Measurements from ENCODE around the gene LPGAT1.

The LPGAT1 gene

GRCh38 chr1:211813590-211813989, 17.0 kb downstream of the LPGAT1 start:
- Histone ChIP-seq H4K20me1 (peaks cover 0 to 25% (median 9%) of the 10 kb centered on the region in 11 experiments; a peak in 9 of 22 replicates), H3K4me1 (peaks cover 0 to 12% (median 0%) of the 10 kb centered on the region in 10 experiments; a peak in 5 of 20 replicates), H3K9ac (no peak overlapping the region), H3K27ac (no peak overlapping the region), H3K36me3 (peaks cover 58 to 95% (median 77%) of the 10 kb centered on the region in 11 experiments), H3K4me3 (no peak overlapping the region), H3K27me3 (no peaks in the 10 kb centered on the region), H3K4me2 (no peak overlapping the region), H3K9me3 (replicated peaks in 1 of 11) (peaks cover 15 to 26% (median 19%) of the 10 kb centered on the region in 11 experiments)
- no peak for TF ChIP-seq Cebpa-rat (IDR thresholded peaks at IDR 0.05)

- H4K20me1 ChIP-seq, result peaks cover 0 to 25% (median 9%) of the 10 kb centered on the region in 11 experiments; a peak in 9 of 22 replicates
- no peak overlapping the region for H3K9ac ChIP-seq
- H3K27me3 ChIP-seq, result no peaks in the 10 kb centered on the region
- H3K4me1 ChIP-seq, result peaks cover 0 to 12% (median 0%) of the 10 kb centered on the region in 10 experiments; a peak in 5 of 20 replicates
- TF ChIP-seq Cebpa-rat (IDR thresholded peaks at IDR 0.05), result no peak
- no peak overlapping the region for H3K4me2 ChIP-seq
- H3K27ac ChIP-seq, result no peak overlapping the region
- no peak overlapping the region for H3K4me3 ChIP-seq
- H3K9me3 ChIP-seq (replicated peaks in 1 of 11), result peaks cover 15 to 35% (median 23%) of the 10 kb centered on the region in 11 experiments
- peaks cover 60 to 95% (median 77%) of the 10 kb centered on the region in 11 experiments for H3K36me3 ChIP-seq
These were observed 18.0 kb downstream of the LPGAT1 start for GRCh38 chr1:211812584-211812983.

GRCh38 chr1:211811848-211812247, 18.7 kb downstream of the LPGAT1 start:
- no peak for TF ChIP-seq Cebpa-rat (IDR thresholded peaks at IDR 0.05)
- H3K9me3 ChIP-seq (replicated peaks in 1 of 11), result peaks cover 21 to 42% (median 25%) of the 10 kb centered on the region in 11 experiments
- peaks cover 0 to 12% (median 0%) of the 10 kb centered on the region in 10 experiments; a peak in 5 of 20 replicates for H3K4me1 ChIP-seq
- H3K9ac ChIP-seq, result no peak overlapping the region
- no peak overlapping the region for H3K4me2 ChIP-seq
- peaks cover 65 to 95% (median 80%) of the 10 kb centered on the region in 11 experiments for H3K36me3 ChIP-seq
- H3K27ac ChIP-seq, result no peak overlapping the region
- no peaks in the 10 kb centered on the region for H3K27me3 ChIP-seq
- H3K4me3 ChIP-seq, result no peak overlapping the region
- peaks cover 0 to 25% (median 9%) of the 10 kb centered on the region in 11 experiments; a peak in 9 of 22 replicates for H4K20me1 ChIP-seq

- no peak overlapping the region for H3K9ac ChIP-seq
- H3K9me3 ChIP-seq (replicated peaks in 1 of 11), result peaks cover 24 to 45% (median 29%) of the 10 kb centered on the region in 11 experiments
- no peak overlapping the region for H3K4me3 ChIP-seq
- H3K27ac ChIP-seq, result no peak overlapping the region
- H3K36me3 ChIP-seq, result peaks cover 71 to 95% (median 85%) of the 10 kb centered on the region in 11 experiments
- no peak for TF ChIP-seq Cebpa-rat (IDR thresholded peaks at IDR 0.05)
- peaks cover 0 to 11% (median 0%) of the 10 kb centered on the region in 10 experiments; a peak in 5 of 20 replicates for H3K4me1 ChIP-seq
- H4K20me1 ChIP-seq, result peaks cover 0 to 25% (median 9%) of the 10 kb centered on the region in 11 experiments; a peak in 9 of 22 replicates
- no peaks in the 10 kb centered on the region for H3K27me3 ChIP-seq
- no peak overlapping the region for H3K4me2 ChIP-seq
These were observed 19.4 kb downstream of the LPGAT1 start for GRCh38 chr1:211811126-211811525.

- Histone ChIP-seq H3K27ac (no peak overlapping the region), H4K20me1 (peaks cover 0 to 12% (median 0%) of the 10 kb centered on the region in 11 experiments; a peak in 1 of 22 replicates), H3K4me3 (no peak overlapping the region), H3K27me3 (no peaks in the 10 kb centered on the region), H3K36me3 (peaks cover 84 to 100% (median 92%) of the 10 kb centered on the region in 11 experiments), H3K4me1 (no peaks in the 10 kb centered on the region), H3K9me3 (replicated peaks in 1 of 11) (peaks cover 37 to 70% (median 49%) of the 10 kb centered on the region in 11 experiments), H3K9ac (no peak overlapping the region), H3K4me2 (no peak overlapping the region)
- no peak for TF ChIP-seq Cebpa-rat (IDR thresholded peaks at IDR 0.05)
These were observed 22.1 kb downstream of the LPGAT1 start for GRCh38 chr1:211808475-211808874.

- no peak for TF ChIP-seq Cebpa-rat (IDR thresholded peaks at IDR 0.05)
- no peaks in the 10 kb centered on the region for H3K4me1 ChIP-seq
- H3K36me3 ChIP-seq, result peaks cover 71 to 100% (median 88%) of the 10 kb centered on the region in 11 experiments
- H3K4me2 ChIP-seq, result no peak overlapping the region
- no peaks in the 10 kb centered on the region for H3K27me3 ChIP-seq
- no peak overlapping the region for H3K9ac ChIP-seq
- no peak overlapping the region for H3K27ac ChIP-seq
- H3K9me3 ChIP-seq (replicated peaks in 1 of 11), result peaks cover 48 to 73% (median 61%) of the 10 kb centered on the region in 11 experiments
- H3K4me3 ChIP-seq, result no peak overlapping the region
- H4K20me1 ChIP-seq, result no peaks in the 10 kb centered on the region
These were observed 25.6 kb downstream of the LPGAT1 start for GRCh38 chr1:211804915-211805314.

GRCh38 chr1:211800925-211801607, 29.5 kb downstream of the LPGAT1 start:
- Histone ChIP-seq H3K9ac (no peak overlapping the region), H3K27me3 (no peaks in the 10 kb centered on the region), H4K20me1 (peaks cover 0 to 10% (median 0%) of the 10 kb centered on the region in 11 experiments; a peak in 5 of 22 replicates), H3K4me1 (no peaks in the 10 kb centered on the region), H3K9me3 (replicated peaks in 1 of 11) (peaks cover 27 to 44% (median 36%) of the 10 kb centered on the region in 11 experiments), H3K4me2 (no peak overlapping the region), H3K27ac (no peak overlapping the region), H3K4me3 (no peak overlapping the region), H3K36me3 (peaks cover 59 to 93% (median 75%) of the 10 kb centered on the region in 11 experiments)
- TF ChIP-seq Cebpa-rat (IDR thresholded peaks at IDR 0.05), result no peak

- Histone ChIP-seq H3K4me2 (no peak overlapping the region), H3K27ac (no peak overlapping the region)
These were observed 32.6 kb downstream of the LPGAT1 start for GRCh38 chr1:211797994-211798393.

GRCh38 chr1:211791979-211792378, 38.6 kb downstream of the LPGAT1 start:
- Histone ChIP-seq H3K27ac (no peak overlapping the region), H3K36me3 (peaks cover 62 to 98% (median 81%) of the 10 kb centered on the region in 11 experiments), H3K4me1 (0 out of 20 replicates have a peak, but pooled peaks cover 0 to 4% (median 0%) of the 10 kb centered on the region in 10 experiments), H3K9me3 (replicated peaks in 1 of 11) (no peaks in the 10 kb centered on the region), H4K20me1 (peaks cover 0 to 8% (median 0%) of the 10 kb centered on the region in 11 experiments; a peak in 2 of 22 replicates), H3K9ac (no peak overlapping the region), H3K27me3 (no peaks in the 10 kb centered on the region), H3K4me3 (no peak overlapping the region), H3K4me2 (no peak overlapping the region)
- no peak for TF ChIP-seq Cebpa-rat (IDR thresholded peaks at IDR 0.05)

More at GRCh38 chr1:211797994-211798393, 32.6 kb downstream of the LPGAT1 start:
- Histone ChIP-seq H3K9ac (no peak overlapping the region), H3K27me3 (no peaks in the 10 kb centered on the region), H3K36me3 (peaks cover 49 to 93% (median 69%) of the 10 kb centered on the region in 11 experiments), H3K9me3 (replicated peaks in 1 of 11) (peaks cover 5 to 21% (median 12%) of the 10 kb centered on the region in 11 experiments; a peak in 21 of 22 replicates), H4K20me1 (peaks cover 0 to 18% (median 0%) of the 10 kb centered on the region in 11 experiments; a peak in 5 of 22 replicates), H3K4me3 (no peak overlapping the region), H3K4me1 (no peaks in the 10 kb centered on the region)
- no peak for TF ChIP-seq Cebpa-rat (IDR thresholded peaks at IDR 0.05)

Data from BLaER1 treated with 17β-estradiol and CSF1 and Interleukin-3, amounts not matched to agents 10 nM and 100 nM (cell line).